GM12801 (cell line): ENCODE data around the gene GPS1.

Source experiments
- CTCF ChIP-seq: IDR thresholded peaks from one replicate; pipeline ENCODE4 v1.5.1; 2011; ENCODE audit warnings: control low read depth; ENCODE audit not compliant: insufficient read length; ENCODE audit errors: extremely low read depth

Gene GPS1

GRCh38 chr17:82012261-82012639 lies 39.4 kb upstream of the GPS1 start:
- TF ChIP-seq CTCF: no peak

GRCh38 chr17:82012640-82013295 lies 38.9 kb upstream of the GPS1 start:
- TF ChIP-seq CTCF: no peak

- TF ChIP-seq CTCF: no peak
Observed at GRCh38 chr17:82013341-82013740, 38.4 kb upstream of the GPS1 start.

- TF ChIP-seq CTCF: no peak
Observed at GRCh38 chr17:82013772-82014321, 37.9 kb upstream of the GPS1 start.

- TF ChIP-seq CTCF: no peak
Observed at GRCh38 chr17:82014432-82014831, 37.3 kb upstream of the GPS1 start.

GRCh38 chr17:82014971-82015310 lies 36.8 kb upstream of the GPS1 start:
- no peak for TF ChIP-seq CTCF

- no peak for TF ChIP-seq CTCF
Observed at GRCh38 chr17:82015311-82015971, 36.3 kb upstream of the GPS1 start.
